DMS53 treated with DMSO at 0.1 percent for 48 hours (cell line): ENCODE results near the gene FCN3.
"Not testable (repeated sequence)": the region's sequence is repeated elsewhere in the genome, so short reads cannot be mapped to it uniquely, and the experiment has no call there.

Experiments
- DNase-seq: peaks from one replicate; lab custom pipeline; 2025; ENCODE audit not compliant: unreplicated experiment; lab: John Stamatoyannopoulos, UW

Gene FCN3

GRCh38 chr1:27374362-27375086 is at the start of gene FCN3:
Gene FCN3, minus strand, starts transcription at chr1:27374824. Its CDS starts 6 bp downstream, at chr1:27374818.
- DNase-seq = no peak

- DNase-seq = no peak
These were observed 49.1 kb upstream of the FCN3 start for GRCh38 chr1:27423709-27424108.

- peak; percentile 85 for DNase-seq
These were observed 43.9 kb upstream of the FCN3 start for GRCh38 chr1:27418326-27419185.

GRCh38 chr1:27417713-27418112 is 43.1 kb upstream of the FCN3 start:
- no peak for DNase-seq

GRCh38 chr1:27416387-27417111 is 41.9 kb upstream of the FCN3 start:
- peak; percentile 13 for DNase-seq

- DNase-seq = no peak
These were observed 39.5 kb upstream of the FCN3 start for GRCh38 chr1:27414091-27414490.

- no peak for DNase-seq
These were observed 38.4 kb upstream of the FCN3 start for GRCh38 chr1:27413004-27413403.

GRCh38 chr1:27412502-27412901 is 37.9 kb upstream of the FCN3 start:
- no peak for DNase-seq

GRCh38 chr1:27410709-27411108 is 36.1 kb upstream of the FCN3 start:
- DNase-seq = no peak

GRCh38 chr1:27409669-27410068 is 35.0 kb upstream of the FCN3 start:
- no peak for DNase-seq

GRCh38 chr1:27408151-27408550 is 33.5 kb upstream of the FCN3 start:
- DNase-seq = no peak

GRCh38 chr1:27406791-27407190 is 32.2 kb upstream of the FCN3 start:
- not testable (repeated sequence) for DNase-seq

- DNase-seq = no peak
These were observed 31.7 kb upstream of the FCN3 start for GRCh38 chr1:27406362-27406680.

GRCh38 chr1:27405598-27406361 is 31.2 kb upstream of the FCN3 start:
- not testable (repeated sequence) for DNase-seq

- no peak for DNase-seq
These were observed 30.4 kb upstream of the FCN3 start for GRCh38 chr1:27405074-27405473.

GRCh38 chr1:27403931-27404330 is 29.3 kb upstream of the FCN3 start:
- no peak for DNase-seq

- no peak for DNase-seq
These were observed 28.6 kb upstream of the FCN3 start for GRCh38 chr1:27403065-27403726.

GRCh38 chr1:27402349-27402754 is 27.7 kb upstream of the FCN3 start:
- no peak for DNase-seq

- no peak for DNase-seq
These were observed 26.3 kb upstream of the FCN3 start for GRCh38 chr1:27400963-27401341.
